DND-41 (cell line): ENCODE measurements around the gene COL6A2.

Source experiments
- CTCF ChIP-seq: IDR thresholded peaks from 2 replicates; pipeline ENCODE4 v1.5.1; 2012; ENCODE audit warnings: borderline replicate concordance, low read length, moderate library complexity, mild to moderate bottlenecking; ENCODE audit not compliant: poor library complexity, severe bottlenecking; ENCODE audit errors: extremely low read depth
- EZH2 ChIP-seq: IDR thresholded peaks from 3 replicates; pipeline ENCODE4 v1.6.1; 2012; ENCODE audit warnings: borderline replicate concordance, low read depth, mild to moderate bottlenecking, moderate library complexity, low read length, inconsistent platforms; ENCODE audit not compliant: severe bottlenecking

DNA sequence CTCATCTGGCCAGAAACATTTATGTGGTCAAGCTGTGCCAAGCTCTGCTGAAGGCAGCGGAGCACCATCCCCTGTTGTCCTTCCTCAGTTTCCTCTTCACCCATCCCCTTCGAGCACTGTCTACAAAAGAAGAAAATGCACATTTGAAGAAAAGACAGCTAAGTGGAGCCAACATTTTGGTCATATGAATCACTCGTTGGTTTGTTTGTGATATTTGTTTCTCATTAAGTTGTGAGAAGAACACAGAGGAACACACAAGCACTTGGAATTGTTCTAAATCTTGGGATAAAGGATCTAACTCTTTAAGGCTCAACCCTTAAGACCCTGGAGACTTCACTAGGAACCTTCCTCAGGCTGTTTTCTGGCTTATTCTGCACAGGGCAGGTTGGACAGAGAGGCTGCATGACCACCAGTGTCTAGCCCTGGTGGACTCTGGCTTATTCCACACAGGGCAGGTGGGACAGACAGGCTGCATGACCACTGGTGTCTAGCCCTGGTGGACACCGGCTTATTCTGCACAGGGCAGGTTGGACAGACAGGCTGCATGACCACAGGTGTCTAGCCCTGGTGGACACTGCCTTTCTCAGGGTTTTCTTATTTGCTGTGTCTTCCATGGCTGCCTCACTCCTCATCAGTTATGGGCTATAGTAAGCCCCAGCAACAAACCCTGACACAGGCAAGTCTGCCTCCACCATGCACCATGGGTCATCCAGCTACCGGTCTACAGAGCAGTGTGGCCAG lies 35.3 kb upstream of the COL6A2 start:
- TF ChIP-seq CTCF (no peak), EZH2 (no peak)
